Measurements from ENCODE around the gene DENR.

GRCh38 chr12:122789637-122790036, 37.0 kb downstream of the DENR start:
- no peak for TF ChIP-seq CTCF (IDR thresholded peaks at IDR 0.05; ENCODE audit: poor library complexity)
- TF ChIP-seq EZH2 (IDR thresholded peaks at IDR 0.05; ENCODE audit: borderline replicate concordance), result no peak
